ENCODE data around the gene DOK7.
A peak's percentile ranks its signal among the peaks of the same experiment; 100 is the strongest.

The DOK7 gene

DNA sequence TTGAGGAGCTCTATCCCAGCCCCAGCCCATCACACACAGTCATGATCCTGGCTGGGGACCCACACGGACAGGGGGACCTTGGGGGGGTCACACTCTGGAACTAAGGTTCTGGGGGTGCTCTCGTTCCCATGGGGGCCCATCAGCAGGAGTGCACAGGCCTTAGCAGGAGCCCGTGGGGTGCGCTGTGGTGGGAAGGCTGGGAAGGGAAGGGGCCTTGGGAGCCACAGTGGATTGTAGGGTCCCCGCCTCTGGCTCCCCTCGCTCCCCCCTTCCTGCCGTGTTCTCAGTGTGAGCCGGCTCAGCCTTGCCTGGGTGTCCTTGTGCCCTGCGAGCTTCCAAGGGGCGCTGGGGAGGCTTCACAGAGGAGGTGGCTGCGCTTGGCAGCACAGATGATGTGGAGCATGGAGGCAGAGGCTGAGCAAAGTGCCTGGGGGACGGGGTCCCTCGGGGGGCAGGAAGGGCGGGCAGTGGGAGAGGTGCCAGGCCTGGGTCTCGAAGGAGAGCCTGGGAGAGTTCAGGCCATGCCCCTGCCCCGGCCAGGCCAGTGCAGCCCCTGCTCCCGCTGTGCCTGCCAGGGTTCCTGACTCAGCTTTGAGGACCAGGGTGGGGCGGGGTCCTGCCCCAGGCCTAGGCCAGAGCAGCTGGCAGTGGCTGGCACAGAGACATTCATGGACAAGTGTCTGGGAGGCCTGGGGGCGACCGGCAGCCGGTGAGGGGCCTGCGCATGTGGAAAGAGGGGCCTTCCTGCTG is 26.9 kb upstream of the DOK7 start:
- H3K4me2 ChIP-seq (ENCODE audit: insufficient read depth, low read length, poor library complexity, severe bottlenecking): peak overlapping the region; percentile 11
- H3K14ac ChIP-seq (ENCODE audit: low read length): peak overlapping the region; percentile 97
- H2BK15ac ChIP-seq (ENCODE audit: low read length): peak overlapping the region; percentile 7
- H2BK12ac ChIP-seq (ENCODE audit: low read length): no peak overlapping the region
- H3K27me3 ChIP-seq (ENCODE audit: control insufficient read depth in 3 of 3, insufficient read depth in 3 of 3, low read depth in 1 of 3, low read length in 3 of 3): no peaks in the 10 kb centered on the region
- H2BK5ac ChIP-seq (ENCODE audit: low read length): peak overlapping the region; percentile 53
- no peak overlapping the region for H3K4me3 ChIP-seq (ENCODE audit: low read length in 2 of 2)
- H3K27ac ChIP-seq (replicated peaks; ENCODE audit: low read length): no peak overlapping the region
- peak overlapping the region; percentile 89 for H3K18ac ChIP-seq (ENCODE audit: low read length)
- peaks cover 4 to 16% of the 10 kb centered on the region in 2 donors for H3K36me3 ChIP-seq (replicated peaks in 1 of 2; ENCODE audit: control insufficient read depth in 2 of 2, insufficient read depth in 2 of 2, low read length in 2 of 2)
- WGBS, 2 donors (ENCODE audit: extremely low coverage in 2 of 2, insufficient read length in 2 of 2, insufficient replicate concordance in 1 of 2): no CpG with 5 or more reads among the region's 22 CpGs
- H3K23ac ChIP-seq (ENCODE audit: low read depth, low read length, poor library complexity): peak overlapping the region; percentile 5
- H3K9ac ChIP-seq (ENCODE audit: low read depth, low read length, poor library complexity): peak overlapping the region; percentile 50
- H4K8ac ChIP-seq (ENCODE audit: low read depth, low read length): no peak overlapping the region
- peaks cover 4 to 10% of the 10 kb centered on the region in 2 donors for H3K4me1 ChIP-seq (ENCODE audit: control insufficient read depth in 2 of 2, insufficient read depth in 1 of 2, low read depth in 1 of 2, low read length in 2 of 2)
- no peak for DNase-seq (ENCODE audit: low spot score)
- peaks cover 0 to 2% of the 10 kb centered on the region in 2 donors for H3K9me3 ChIP-seq (replicated peaks in 1 of 2; ENCODE audit: control insufficient read depth in 2 of 2, insufficient read depth in 1 of 2, low read depth in 1 of 2, low read length in 2 of 2)
- no peak overlapping the region for H4K91ac ChIP-seq (ENCODE audit: low read depth, low read length, poor library complexity)
- H2AFZ ChIP-seq (ENCODE audit: low read length): no peak overlapping the region
- H3K79me1 ChIP-seq (ENCODE audit: low read depth, low read length): peaks cover 4% of the 10 kb centered on the region
- no peak overlapping the region for H2BK120ac ChIP-seq (ENCODE audit: low read depth, low read length)
- H3K4ac ChIP-seq (ENCODE audit: low read length): peak overlapping the region; percentile 37
- peak overlapping the region; percentile 74 for H2AK5ac ChIP-seq (ENCODE audit: low read depth, low read length)

DNA sequence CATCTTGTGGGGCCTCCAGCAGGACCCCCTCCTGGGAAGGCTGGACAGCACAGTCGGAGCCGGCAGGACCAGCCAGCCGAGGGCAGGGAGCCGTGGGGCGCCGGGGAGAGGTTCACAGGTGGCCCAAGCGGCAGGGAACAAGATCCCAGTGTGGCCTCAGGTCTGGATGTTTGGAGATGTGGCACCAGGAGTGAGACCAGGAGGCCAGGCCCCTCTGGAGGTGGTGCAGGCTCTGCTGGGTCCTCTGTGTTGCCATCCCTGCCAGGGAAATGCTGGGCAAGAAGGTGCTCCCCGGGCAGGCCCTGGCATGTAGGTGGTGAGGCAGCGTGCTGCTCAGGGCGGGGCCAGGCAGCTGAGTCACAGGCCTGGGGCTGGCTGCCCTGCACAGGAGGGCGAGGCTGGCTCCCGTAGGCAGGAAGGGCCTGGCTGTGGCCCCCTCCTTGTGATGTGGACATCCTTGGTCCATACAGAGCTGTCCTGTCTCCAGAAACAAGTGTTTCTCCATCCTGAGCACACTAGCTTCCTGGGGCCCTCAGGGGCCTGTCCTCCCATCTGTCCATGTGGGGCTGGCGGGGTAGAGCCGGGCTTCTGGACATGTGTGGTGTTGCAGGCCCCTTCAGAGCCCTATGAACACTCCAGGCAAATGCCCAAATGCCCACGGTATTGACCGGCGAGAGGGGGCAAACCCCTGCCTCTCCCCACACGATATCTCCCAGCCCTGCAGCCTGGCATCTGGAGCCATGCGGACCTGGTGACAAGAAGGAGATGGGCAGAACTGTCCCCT is 26.1 kb upstream of the DOK7 start:
- no peak overlapping the region for H3K4ac ChIP-seq (ENCODE audit: low read length)
- H3K4me3 ChIP-seq (ENCODE audit: low read length in 2 of 2): no peak overlapping the region
- DNase-seq (ENCODE audit: low spot score): no peak
- no peak overlapping the region for H4K91ac ChIP-seq (ENCODE audit: low read depth, low read length, poor library complexity)
- no peak overlapping the region for H3K4me2 ChIP-seq (ENCODE audit: insufficient read depth, low read length, poor library complexity, severe bottlenecking)
- H3K18ac ChIP-seq (ENCODE audit: low read length): peak overlapping the region; percentile 89
- no peak overlapping the region for H2BK12ac ChIP-seq (ENCODE audit: low read length)
- no peaks in the 10 kb centered on the region for H3K27me3 ChIP-seq (ENCODE audit: control insufficient read depth in 3 of 3, insufficient read depth in 3 of 3, low read depth in 1 of 3, low read length in 3 of 3)
- H3K9ac ChIP-seq (ENCODE audit: low read depth, low read length, poor library complexity): peak overlapping the region; percentile 44
- H3K23ac ChIP-seq (ENCODE audit: low read depth, low read length, poor library complexity): peak overlapping the region; percentile 5
- H3K27ac ChIP-seq (replicated peaks; ENCODE audit: low read length): no peak overlapping the region
- H3K36me3 ChIP-seq (replicated peaks in 1 of 2; ENCODE audit: control insufficient read depth in 2 of 2, insufficient read depth in 2 of 2, low read length in 2 of 2): peaks cover 0 to 8% of the 10 kb centered on the region in 2 donors
- peaks cover 4 to 10% of the 10 kb centered on the region in 2 donors for H3K4me1 ChIP-seq (ENCODE audit: control insufficient read depth in 2 of 2, insufficient read depth in 1 of 2, low read depth in 1 of 2, low read length in 2 of 2)
- H4K8ac ChIP-seq (ENCODE audit: low read depth, low read length): peak overlapping the region; percentile 92
- WGBS, 2 donors (ENCODE audit: extremely low coverage in 2 of 2, insufficient read length in 2 of 2, insufficient replicate concordance in 1 of 2): no CpG with 5 or more reads among the region's 19 CpGs
- no peak overlapping the region for H2BK15ac ChIP-seq (ENCODE audit: low read length)
- peaks cover 4% of the 10 kb centered on the region for H3K79me1 ChIP-seq (ENCODE audit: low read depth, low read length)
- H3K14ac ChIP-seq (ENCODE audit: low read length): peak overlapping the region; percentile 97
- H2BK120ac ChIP-seq (ENCODE audit: low read depth, low read length): no peak overlapping the region
- peaks cover 0 to 2% of the 10 kb centered on the region in 2 donors for H3K9me3 ChIP-seq (replicated peaks in 1 of 2; ENCODE audit: control insufficient read depth in 2 of 2, insufficient read depth in 1 of 2, low read depth in 1 of 2, low read length in 2 of 2)
- peak overlapping the region; percentile 48 for H2BK5ac ChIP-seq (ENCODE audit: low read length)
- peak overlapping the region; percentile 74 for H2AK5ac ChIP-seq (ENCODE audit: low read depth, low read length)
- H2AFZ ChIP-seq (ENCODE audit: low read length): no peak overlapping the region

DNA sequence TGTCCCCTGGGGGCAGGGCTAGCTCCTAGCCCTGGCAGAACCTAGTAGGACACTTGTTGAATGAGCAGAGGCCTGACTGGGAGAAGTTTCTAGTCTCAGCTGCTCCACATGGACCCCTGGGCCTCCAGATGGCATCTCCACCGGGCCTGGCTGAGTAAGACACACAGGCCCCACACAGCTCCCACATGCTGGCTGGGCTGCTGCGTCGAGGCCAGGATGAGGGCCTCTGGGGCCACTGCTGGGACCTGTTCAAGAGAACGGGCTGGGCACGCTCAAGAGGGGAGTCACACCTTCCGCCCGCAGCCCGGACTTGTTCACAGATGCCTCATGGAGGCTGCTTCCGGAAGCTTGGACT is 25.5 kb upstream of the DOK7 start:
- H2BK120ac ChIP-seq (ENCODE audit: low read depth, low read length): peak overlapping the region; percentile 31
- no peak overlapping the region for H2BK12ac ChIP-seq (ENCODE audit: low read length)
- no peak overlapping the region for H3K4ac ChIP-seq (ENCODE audit: low read length)
- H2AK5ac ChIP-seq (ENCODE audit: low read depth, low read length): peak overlapping the region; percentile 5
- H4K91ac ChIP-seq (ENCODE audit: low read depth, low read length, poor library complexity): no peak overlapping the region
- DNase-seq (ENCODE audit: low spot score): no peak
- peak overlapping the region; percentile 38 for H3K14ac ChIP-seq (ENCODE audit: low read length)
- peak overlapping the region; percentile 48 for H2BK5ac ChIP-seq (ENCODE audit: low read length)
- H3K9ac ChIP-seq (ENCODE audit: low read depth, low read length, poor library complexity): no peak overlapping the region
- peaks cover 0 to 3% of the 10 kb centered on the region in 2 donors for H3K36me3 ChIP-seq (replicated peaks in 1 of 2; ENCODE audit: control insufficient read depth in 2 of 2, insufficient read depth in 2 of 2, low read length in 2 of 2)
- H3K4me3 ChIP-seq (ENCODE audit: low read length in 2 of 2): no peak overlapping the region
- no peak overlapping the region for H4K8ac ChIP-seq (ENCODE audit: low read depth, low read length)
- H3K27me3 ChIP-seq (ENCODE audit: control insufficient read depth in 3 of 3, insufficient read depth in 3 of 3, low read depth in 1 of 3, low read length in 3 of 3): no peaks in the 10 kb centered on the region
- peaks cover 0 to 2% of the 10 kb centered on the region in 2 donors for H3K9me3 ChIP-seq (replicated peaks in 1 of 2; ENCODE audit: control insufficient read depth in 2 of 2, insufficient read depth in 1 of 2, low read depth in 1 of 2, low read length in 2 of 2)
- H3K18ac ChIP-seq (ENCODE audit: low read length): no peak overlapping the region
- H2AFZ ChIP-seq (ENCODE audit: low read length): no peak overlapping the region
- no peak overlapping the region for H3K4me2 ChIP-seq (ENCODE audit: insufficient read depth, low read length, poor library complexity, severe bottlenecking)
- peaks cover 3% of the 10 kb centered on the region for H3K79me1 ChIP-seq (ENCODE audit: low read depth, low read length)
- H3K4me1 ChIP-seq (ENCODE audit: control insufficient read depth in 2 of 2, insufficient read depth in 1 of 2, low read depth in 1 of 2, low read length in 2 of 2): peaks cover 4 to 10% of the 10 kb centered on the region in 2 donors
- H3K27ac ChIP-seq (replicated peaks; ENCODE audit: low read length): no peak overlapping the region
- H3K23ac ChIP-seq (ENCODE audit: low read depth, low read length, poor library complexity): peak overlapping the region; percentile 55
- no CpG with 5 or more reads among the region's 9 CpGs for WGBS, 2 donors (ENCODE audit: extremely low coverage in 2 of 2, insufficient read length in 2 of 2, insufficient replicate concordance in 1 of 2)
- no peak overlapping the region for H2BK15ac ChIP-seq (ENCODE audit: low read length)
